ENCODE data around the gene PCSK9.
"Not testable (repeated sequence)": the region's sequence is repeated elsewhere in the genome, so short reads cannot be mapped to it uniquely, and the experiment has no call there.

The PCSK9 gene

GRCh38 chr1:55081188-55081904 is 42.0 kb downstream of the PCSK9 start:
- no peak for DNase-seq (ENCODE audit: low spot score)

GRCh38 chr1:55081905-55082296 is 42.6 kb downstream of the PCSK9 start:
- DNase-seq (ENCODE audit: low spot score): no peak

- DNase-seq (ENCODE audit: low spot score): no peak
Measured at GRCh38 chr1:55084257-55084656, 44.9 kb downstream of the PCSK9 start.

- no peak for DNase-seq (ENCODE audit: low spot score)
Measured at GRCh38 chr1:55087439-55087838, 48.1 kb downstream of the PCSK9 start.

GRCh38 chr1:55088413-55088812 is 49.1 kb downstream of the PCSK9 start:
- DNase-seq (ENCODE audit: low spot score): no peak

- no peak for DNase-seq (ENCODE audit: low spot score)
Measured at GRCh38 chr1:55089683-55090082, 50.3 kb downstream of the PCSK9 start.

GRCh38 chr1:55092475-55092874 is 53.1 kb downstream of the PCSK9 start:
- DNase-seq (ENCODE audit: low spot score): no peak

GRCh38 chr1:55095095-55095494 is 55.7 kb downstream of the PCSK9 start:
- no peak for DNase-seq (ENCODE audit: low spot score)

GRCh38 chr1:55103891-55104290 is 64.5 kb downstream of the PCSK9 start:
- no peak for DNase-seq (ENCODE audit: low spot score)

- no peak for DNase-seq (ENCODE audit: low spot score)
Measured at GRCh38 chr1:55107101-55107500, 67.8 kb downstream of the PCSK9 start.

- DNase-seq (ENCODE audit: low spot score): not testable (repeated sequence)
Measured at GRCh38 chr1:55109005-55109404, 69.7 kb downstream of the PCSK9 start.

Data from LoVo (cell line).